C4-2B (cell line): ENCODE measurements around the gene COL10A1.

Experiments used
- H3K27ac ChIP-seq: fragments of 450-650 bp; 2 replicates; pipeline ENCODE4 v1.5.1; 2017
- CTCF ChIP-seq: fragments of 450-650 bp; conservative IDR thresholded peaks from 2 replicates; pipeline ENCODE4 v1.5.1; 2017; ENCODE audit warnings: mild to moderate bottlenecking
- ZFX ChIP-seq: fragments of 450-650 bp; IDR thresholded peaks from 2 replicates; pipeline ENCODE4 v1.6.1; 2017

The COL10A1 gene

GRCh38 chr6:116165596-116165995 is 39.7 kb upstream of the COL10A1 start:
- TF ChIP-seq ZFX (no peak), CTCF (no peak)
- no peak overlapping the region for H3K27ac ChIP-seq

GRCh38 chr6:116159782-116160524 is 34.0 kb upstream of the COL10A1 start:
- no peak for TF ChIP-seq ZFX
- no peak for TF ChIP-seq CTCF
- H3K27ac ChIP-seq, result no peak overlapping the region

- no peak overlapping the region for H3K27ac ChIP-seq
- TF ChIP-seq CTCF (no peak), ZFX (no peak)
Measured at GRCh38 chr6:116158641-116159040, 32.7 kb upstream of the COL10A1 start.

GRCh38 chr6:116157391-116157790 is 31.5 kb upstream of the COL10A1 start:
- TF ChIP-seq CTCF (no peak), ZFX (no peak)
- H3K27ac ChIP-seq, result no peak overlapping the region

GRCh38 chr6:116156405-116157326 is 30.7 kb upstream of the COL10A1 start:
- TF ChIP-seq ZFX (no peak), CTCF (no peak)
- no peak overlapping the region for H3K27ac ChIP-seq

GRCh38 chr6:116154887-116155286 is 29.0 kb upstream of the COL10A1 start:
- no peak for TF ChIP-seq CTCF
- TF ChIP-seq ZFX, result no peak
- no peak overlapping the region for H3K27ac ChIP-seq

- TF ChIP-seq CTCF (no peak), ZFX (no peak)
- H3K27ac ChIP-seq, result no peak overlapping the region
Measured at GRCh38 chr6:116152620-116153019, 26.7 kb upstream of the COL10A1 start.
